ENCODE measurements around the gene DTNB. TPM values are rescaled to one million over a fixed set of nuclear protein-coding genes. Genes with fewer than 3 reads are reported as not detected.
"Not testable (repeated sequence)": the region's sequence is repeated elsewhere in the genome, so short reads cannot be mapped to it uniquely, and the experiment has no call there.

DTNB gene
- polyA plus RNA-seq, 3 donors, result 17.0 to 20.4 (median 19.6) TPM

DNA sequence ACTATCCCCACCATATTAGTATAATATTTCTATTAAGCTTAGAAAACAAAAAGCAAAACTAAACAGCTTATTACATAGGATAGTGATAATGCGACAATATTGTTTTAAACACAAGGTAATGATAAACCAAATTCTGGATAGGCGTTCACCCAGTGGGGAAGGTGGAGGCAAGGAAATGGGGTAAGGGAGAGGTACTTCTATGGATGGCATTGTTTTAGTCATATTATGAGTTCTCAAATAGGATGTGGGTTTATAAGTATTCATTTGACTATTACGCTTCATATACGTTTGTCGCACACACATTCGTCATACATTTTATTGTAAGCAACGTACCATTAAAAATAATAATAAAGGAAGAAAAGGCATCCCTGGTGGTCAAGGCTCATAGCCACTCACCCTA lies 242.8 kb downstream of the DTNB start:
- DNase-seq (ENCODE audit: low read depth in 3 of 3, low spot score in 2 of 3), result no peak

DNA sequence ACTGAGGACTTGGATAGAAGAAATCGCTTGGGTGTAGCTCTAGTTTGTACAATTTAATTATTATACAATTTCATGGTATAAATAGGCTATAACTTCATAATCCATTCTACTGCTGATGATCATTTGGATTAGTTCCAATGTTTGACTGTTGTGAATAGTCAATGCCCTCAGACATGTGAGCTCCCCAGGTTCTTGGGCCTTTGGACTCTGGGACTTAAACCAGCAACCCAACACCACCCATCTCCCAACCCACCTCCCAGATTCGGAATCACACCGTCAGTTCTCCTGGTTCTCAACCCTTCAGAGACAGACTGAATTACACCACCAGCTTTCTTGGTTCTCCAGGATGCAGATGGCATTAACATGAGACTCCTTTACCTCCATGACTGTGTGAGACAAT lies 247.1 kb downstream of the DTNB start:
- no peak for DNase-seq (ENCODE audit: low read depth in 3 of 3, low spot score in 2 of 3)

DNA sequence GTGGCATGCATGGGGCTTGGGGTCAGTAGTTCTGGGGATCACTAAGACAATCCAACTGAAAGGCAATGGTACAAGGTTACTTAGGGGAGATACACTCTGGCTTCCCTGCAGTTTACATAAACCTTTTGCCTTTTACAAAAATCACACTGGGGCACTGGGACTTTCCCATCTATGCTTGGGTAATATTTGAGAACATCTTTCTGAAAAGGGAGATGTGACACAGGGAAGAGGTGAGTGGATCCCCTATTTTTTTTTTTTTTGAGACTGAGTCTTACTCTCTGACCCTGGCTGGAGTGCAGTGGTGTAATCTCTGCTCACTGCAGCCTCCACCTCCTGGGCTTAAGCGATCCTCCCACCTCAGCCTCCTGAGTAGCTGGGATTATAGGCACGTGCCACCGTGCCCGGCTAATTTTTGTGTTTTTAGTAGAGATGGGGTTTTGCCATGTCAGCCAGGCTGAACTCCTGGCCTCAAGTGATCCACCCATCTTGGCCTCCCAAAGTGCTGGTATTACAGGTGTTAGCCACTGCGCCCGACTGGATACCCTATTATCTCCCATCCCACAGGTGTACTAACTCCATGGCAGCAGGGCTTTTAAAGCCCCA lies 248.8 kb downstream of the DTNB start:
- no peak for DNase-seq (ENCODE audit: low read depth in 3 of 3, low spot score in 2 of 3)

DNA sequence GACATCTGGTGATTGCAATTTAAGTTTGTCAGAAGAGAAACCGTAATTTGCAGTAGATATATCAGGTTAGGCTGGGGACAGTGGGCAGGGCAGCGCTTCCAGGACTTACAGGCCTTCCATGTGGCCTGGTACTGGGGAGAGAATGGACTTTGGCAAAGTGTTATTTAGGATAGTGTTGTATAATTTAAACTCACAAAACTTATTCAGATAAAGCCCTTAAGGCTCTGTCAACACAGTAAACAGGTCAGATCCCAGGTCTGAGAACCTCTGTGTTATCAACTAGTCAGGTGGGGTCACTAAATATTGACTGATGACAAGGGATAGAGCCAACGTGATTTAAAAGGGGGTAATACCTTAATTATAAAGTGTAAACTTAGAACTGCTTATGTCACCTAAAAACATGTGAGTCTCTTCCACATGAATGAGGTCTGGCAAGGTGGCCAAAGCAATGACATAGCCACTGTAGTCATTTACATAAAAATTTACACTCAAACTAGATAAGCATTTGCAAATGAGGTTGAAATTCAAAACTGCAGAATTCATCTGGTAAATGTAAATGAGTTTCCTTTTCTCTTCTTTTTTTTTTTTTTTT lies 251.5 kb downstream of the DTNB start:
- DNase-seq (ENCODE audit: low read depth in 3 of 3, low spot score in 2 of 3), result no peak

DNA sequence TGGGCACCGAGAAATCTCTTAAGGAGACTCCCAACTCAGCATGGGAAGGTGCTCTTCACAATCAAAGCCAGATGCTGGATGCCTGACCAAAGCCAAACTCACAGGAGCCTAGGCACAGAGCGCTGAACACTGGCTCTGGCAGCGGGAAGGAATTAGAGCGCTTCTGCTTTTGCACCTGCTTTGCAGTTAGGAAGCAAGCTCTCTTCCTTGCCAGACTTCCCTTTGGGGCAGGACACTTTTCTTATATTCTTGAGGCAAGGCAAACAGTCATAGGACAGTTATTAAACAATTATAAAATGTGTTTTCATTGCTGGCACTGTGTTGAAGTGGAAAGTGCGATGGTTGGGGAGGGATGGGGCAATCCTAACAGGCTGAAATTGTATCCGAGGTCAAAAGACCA lies 252.1 kb downstream of the DTNB start:
- no peak for DNase-seq (ENCODE audit: low read depth in 3 of 3, low spot score in 2 of 3)

DNA sequence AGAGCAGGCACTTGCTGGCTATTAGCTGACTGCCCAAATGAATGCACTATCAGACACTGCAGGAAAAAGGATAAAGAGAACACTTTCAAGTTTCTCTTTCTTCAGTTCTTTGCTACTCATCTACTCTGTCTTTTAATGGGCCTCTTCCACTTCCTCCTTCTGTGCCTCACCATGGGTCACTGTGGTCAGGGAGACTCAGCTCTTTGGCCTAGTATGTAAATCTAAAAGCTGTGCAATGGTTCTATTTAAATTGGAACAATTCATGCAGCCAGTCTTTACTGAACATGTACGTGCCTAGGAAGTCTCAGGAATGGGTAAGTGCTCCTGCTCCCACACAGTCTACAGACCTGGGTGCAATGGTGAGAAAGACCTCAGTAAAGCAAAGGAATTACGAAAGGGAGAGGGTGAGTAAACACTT lies 252.5 kb downstream of the DTNB start:
- DNase-seq (ENCODE audit: low read depth in 3 of 3, low spot score in 2 of 3), result no peak

DNA sequence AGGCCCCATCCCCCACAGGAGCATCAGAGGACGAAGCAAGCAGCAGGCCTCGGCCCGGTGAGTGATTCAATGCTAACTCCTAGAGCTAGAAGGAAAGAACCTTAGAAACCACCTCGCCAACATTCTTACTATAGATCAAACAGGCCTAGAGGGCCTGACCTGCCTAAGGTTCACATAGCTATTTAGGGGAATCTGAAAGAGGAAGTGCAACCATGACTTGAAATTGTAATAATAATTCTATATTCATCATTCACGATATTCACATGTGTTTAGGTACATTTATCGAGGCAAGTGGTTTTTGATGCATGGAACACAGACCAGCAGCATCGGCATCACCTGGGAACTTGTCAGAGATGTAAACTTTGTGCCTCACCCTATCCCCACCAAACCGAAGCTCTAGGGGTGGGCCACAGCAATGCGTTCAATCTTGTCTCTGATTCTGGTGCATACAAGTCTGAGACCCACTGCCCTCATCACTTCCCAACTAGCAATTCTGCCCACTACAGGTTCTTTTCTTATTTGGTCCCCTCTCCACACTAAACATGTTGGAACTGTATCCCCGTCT lies 253.6 kb downstream of the DTNB start:
- no peak for DNase-seq (ENCODE audit: low read depth in 3 of 3, low spot score in 2 of 3)

DNA sequence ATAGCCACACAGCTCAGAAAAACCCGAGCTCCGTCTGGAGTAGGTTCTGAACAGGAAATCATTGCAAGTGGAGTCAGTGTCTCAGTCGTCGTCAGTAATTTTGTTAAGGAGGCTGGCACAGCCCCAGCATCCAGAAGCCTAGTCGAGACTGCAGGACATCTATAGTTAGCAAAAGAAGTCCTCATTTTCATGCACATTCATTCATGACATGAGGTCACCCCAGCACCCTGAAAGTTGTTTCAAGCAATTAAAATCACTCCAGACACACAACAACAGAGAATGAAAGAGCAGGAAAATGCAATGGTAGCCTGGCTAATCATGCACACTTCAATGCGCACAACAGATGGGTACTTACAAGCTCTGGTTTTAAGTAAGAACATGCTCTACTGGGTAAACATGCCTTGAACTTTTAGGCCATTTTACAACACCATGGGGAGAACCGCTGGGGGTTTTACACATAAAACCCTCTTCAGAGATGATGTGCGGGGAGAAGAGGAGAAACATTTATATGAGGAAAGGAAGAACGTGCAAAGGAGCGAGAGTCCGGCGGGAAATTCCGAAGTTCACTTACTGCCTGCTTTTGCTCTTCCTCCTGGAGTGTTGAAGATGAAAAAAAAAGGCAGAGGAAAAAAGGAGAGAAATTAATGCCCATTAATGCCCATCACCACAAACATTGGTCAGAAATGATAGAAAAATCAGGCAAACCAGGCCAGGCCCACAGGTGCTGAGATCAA lies 254.3 kb downstream of the DTNB start:
- no peak for DNase-seq (ENCODE audit: low read depth in 3 of 3, low spot score in 2 of 3)

DNA sequence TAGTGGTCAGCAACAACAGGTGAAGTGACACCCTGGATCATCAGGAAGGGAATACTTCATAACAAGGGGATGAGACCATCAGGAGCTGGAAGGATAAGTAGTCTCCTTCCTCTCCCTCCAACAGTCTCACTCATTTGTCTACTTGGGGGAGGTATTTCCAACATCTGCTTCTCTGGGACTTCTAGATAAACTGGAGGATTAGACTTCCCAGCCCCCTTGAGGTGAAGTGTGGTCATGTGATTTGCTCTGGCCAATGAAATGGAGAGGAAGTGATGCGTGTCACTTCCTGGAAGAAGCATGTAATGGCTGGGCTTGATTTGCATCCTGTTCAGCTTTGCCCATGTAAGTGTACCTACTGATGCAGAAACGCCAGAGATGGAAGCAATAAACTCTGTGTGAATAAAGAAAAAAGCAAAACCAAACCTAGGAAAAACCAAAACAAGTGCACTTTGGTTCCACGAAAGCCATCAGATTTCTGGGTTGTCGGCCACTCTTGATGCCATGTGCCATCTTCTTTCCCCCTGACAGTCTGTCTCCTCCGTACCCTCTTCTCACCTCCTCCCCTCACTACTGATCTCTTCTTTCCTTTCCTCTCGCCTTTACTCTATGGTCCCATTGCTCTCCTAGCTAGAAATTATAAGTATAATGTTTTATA lies 255.5 kb downstream of the DTNB start:
- no peak for DNase-seq (ENCODE audit: low read depth in 3 of 3, low spot score in 2 of 3)

DNA sequence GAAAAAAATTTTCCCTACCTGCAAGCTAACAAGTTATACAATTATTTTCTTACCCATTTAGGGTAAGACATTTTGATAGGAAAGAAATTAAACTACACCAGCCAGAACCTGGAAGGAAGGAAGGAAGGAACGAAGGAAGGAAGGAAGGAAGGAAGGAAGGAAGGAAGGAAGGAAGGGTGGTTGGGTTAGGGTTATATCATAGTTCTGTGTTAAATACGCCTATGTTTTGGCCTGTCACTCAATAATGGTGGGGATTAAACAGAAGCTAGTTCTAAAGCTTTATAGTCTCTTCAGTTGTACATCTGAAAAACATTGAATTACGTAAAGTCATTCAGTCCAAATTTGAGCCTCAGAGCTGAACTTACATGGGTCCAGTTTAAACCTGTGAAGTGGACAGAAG lies 256.7 kb downstream of the DTNB start:
- DNase-seq (ENCODE audit: low read depth in 3 of 3, low spot score in 2 of 3), result no peak

DNA sequence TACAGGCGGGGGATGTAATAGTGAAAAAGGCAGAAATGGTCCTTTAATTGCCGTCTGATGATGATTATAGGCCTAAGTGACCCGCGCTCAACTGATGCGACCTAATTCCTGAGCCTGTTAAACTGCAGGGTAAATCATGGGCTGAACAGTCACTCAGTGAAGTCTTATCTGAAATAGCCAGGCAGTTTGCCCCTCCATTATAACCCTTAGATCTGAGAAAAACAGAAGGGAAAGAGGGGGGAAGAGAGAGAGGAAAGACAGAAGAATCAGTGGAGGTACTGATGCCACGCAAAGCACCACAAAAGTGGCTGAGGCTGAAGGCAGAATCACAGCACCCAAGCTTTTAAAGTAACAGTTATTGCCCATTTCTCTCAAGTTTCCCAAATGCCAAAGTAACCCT lies 258.6 kb downstream of the DTNB start:
- no peak for DNase-seq (ENCODE audit: low read depth in 3 of 3, low spot score in 2 of 3)

DNA sequence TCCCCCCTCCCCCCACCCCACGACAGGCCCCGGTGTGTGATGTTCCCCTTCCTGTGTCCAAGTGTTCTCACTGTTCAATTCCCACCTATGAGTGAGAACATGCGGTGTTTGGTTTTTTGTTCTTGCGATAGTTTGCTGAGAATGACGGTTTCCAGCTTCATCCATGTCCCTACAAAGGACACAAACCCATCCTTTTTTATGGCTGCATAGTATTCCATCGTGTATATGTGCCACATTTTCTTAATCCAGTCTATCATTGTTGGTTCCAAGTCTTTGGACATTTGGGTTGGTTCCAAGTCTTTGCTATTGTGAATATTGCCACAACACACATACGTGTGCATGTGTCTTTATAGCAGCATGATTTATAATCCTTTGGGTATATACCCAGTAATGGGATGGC lies 260.0 kb downstream of the DTNB start:
- DNase-seq (ENCODE audit: low read depth in 3 of 3, low spot score in 2 of 3), result not testable (repeated sequence)

DNA sequence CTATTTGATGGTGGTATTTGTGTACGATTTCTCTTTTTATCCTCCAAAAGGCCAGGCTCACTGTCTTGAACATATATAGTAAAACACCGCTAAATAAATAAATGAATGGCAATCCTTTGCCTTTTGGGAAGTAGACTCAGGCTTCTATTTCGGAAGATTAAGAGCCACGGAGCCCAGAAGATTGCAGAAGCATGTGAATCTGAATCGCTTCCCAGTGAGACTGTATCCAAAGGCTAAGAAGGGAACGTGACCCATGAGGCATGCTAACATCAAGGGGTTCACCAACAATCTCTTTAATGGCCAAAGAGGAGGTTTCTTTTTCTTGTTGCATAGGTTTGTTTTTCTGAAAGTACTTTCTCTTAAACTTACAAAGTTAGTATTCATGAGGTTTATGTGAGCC lies 261.6 kb downstream of the DTNB start:
- no peak for DNase-seq (ENCODE audit: low read depth in 3 of 3, low spot score in 2 of 3)

DNA sequence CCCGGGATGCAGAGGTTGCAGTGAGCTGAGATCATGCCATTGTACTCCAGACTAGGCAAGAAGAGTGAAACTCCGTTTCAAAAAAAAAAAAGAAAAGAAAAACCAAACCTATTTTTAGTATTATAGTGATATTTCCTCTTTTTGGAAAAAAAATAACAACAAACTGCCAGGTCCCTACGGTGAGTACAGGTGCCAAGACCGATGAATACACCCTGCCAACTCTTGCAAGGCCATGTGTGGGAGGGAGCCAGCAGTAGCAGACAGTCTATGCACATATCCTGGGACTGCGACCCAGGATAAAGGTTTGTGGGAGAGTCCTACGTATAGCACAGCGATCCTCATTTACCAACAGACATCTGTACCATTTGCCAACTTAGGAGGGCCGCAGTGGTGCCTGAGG lies 262.1 kb downstream of the DTNB start:
- DNase-seq (ENCODE audit: low read depth in 3 of 3, low spot score in 2 of 3), result no peak

DNA sequence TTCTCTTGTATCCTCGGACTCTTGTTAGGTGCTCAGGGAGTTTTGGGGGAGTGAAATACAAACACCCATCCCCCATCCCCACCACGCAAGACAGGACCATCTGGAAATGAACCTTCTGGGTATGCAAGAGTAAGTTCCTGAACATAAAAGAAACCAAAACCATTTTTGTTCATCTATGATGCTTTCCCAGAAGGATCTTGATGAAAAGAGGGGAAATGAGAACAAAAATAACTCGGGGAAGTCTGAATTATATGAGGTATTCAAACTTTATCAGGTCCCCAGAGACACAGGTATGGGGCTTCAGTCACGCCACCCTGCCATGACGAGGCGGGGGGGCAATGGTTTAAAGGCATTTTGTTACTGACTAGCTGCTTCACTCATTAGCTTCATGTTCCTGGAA lies 263.0 kb downstream of the DTNB start:
- DNase-seq (ENCODE audit: low read depth in 3 of 3, low spot score in 2 of 3), result no peak

DNA sequence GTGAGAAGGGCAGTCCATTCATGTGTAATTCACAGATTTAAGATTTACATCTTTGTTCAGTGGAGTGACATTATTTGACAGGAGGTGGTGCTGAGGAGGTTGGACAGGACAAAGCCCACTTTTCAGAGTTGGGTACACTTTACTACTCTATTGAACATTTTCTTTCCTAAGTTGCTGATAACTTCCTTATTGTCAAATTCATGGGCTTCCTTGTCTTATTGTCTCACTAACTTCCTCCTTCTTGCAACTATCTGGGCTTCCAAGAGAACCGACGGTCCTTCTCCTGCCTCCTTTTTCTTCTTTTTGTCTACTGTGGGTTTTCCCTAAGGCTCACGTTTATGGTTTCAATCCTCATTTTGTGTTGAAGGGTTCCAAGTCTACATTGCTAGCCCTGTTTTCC lies 263.9 kb downstream of the DTNB start:
- DNase-seq (ENCODE audit: low read depth in 3 of 3, low spot score in 2 of 3), result no peak

DNA sequence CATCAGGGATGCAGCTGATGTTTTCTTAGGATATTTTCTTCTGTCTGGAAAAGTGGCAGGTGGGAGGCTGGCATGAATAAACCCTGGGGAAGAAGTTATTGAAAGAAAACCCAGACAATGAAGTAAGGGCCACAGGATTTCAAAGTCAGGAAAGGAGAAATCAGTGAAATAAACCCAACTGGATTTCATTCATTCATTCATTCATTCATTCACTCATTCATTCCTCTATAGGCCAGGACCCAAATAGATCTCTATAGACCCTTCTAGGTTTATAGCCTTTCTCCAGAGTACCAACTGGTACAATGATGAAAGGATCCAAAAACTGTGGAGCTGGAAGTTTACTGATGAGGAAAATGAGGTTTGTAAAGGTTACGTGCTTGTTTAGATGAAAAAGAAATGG lies 264.3 kb downstream of the DTNB start:
- no peak for DNase-seq (ENCODE audit: low read depth in 3 of 3, low spot score in 2 of 3)

DNA sequence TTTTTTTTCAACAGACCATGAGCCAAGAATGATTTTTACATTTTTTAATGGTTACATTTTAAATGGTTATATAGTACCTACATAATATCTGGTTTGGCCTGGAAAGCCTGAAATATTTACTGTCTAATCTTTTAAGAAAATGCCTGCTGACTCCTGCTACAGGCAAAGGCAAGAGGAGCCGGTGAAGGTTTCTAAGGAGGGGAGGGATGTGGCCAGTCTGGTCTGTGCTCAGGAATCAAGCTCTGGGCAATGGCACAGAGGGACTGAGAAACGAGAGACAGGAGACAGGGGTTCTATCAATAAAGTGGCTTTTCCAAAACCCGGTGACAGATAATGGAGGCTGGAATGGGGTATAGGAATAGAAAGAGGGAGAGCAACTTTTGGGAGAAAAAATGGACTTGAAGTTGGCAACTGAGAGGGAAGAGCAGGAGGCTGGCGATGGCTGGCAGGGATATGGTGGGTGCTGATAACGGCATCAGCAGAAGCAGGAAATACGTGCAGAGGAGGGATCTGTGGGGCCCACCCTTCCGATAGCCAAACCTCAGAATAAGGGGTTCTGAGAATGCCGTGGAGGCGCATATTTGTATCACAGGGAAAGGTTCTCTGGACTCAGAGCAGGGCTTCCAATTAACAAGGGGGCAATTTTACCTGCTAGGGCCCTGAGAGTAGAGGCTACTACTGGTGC lies 267.6 kb downstream of the DTNB start:
- DNase-seq (ENCODE audit: low read depth in 3 of 3, low spot score in 2 of 3), result no peak

DNA sequence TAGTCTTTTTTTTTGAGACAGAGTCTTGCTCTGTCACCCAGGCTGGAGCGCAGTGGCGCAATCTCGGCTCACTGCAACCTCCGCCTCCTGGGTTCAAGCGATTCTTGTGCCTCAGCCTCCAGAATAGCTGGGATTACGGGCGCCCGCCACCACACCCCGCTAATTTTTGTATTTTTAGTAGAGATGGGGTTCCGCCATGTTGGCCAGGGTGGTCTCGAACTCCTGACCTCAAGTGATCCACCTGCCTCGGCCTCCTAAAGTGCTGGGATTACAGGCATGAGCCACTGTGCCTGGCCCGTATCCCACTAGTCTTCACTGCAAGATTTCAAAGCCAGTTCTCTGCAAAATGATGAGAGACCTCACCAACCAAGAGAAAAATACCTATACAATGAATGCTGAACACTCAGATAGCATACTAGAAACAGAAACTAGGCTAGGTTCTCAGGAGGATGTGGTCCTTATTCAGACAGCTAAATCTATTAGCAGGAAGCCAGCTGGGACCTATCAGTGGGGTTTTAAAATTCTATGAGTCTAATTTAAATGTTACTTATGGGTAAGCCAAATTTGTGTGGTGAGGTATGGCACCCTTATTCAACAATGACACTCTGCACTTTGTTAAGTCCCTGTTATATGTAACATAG lies 270.1 kb downstream of the DTNB start:
- DNase-seq (ENCODE audit: low read depth in 3 of 3, low spot score in 2 of 3), result not testable (repeated sequence)

DNA sequence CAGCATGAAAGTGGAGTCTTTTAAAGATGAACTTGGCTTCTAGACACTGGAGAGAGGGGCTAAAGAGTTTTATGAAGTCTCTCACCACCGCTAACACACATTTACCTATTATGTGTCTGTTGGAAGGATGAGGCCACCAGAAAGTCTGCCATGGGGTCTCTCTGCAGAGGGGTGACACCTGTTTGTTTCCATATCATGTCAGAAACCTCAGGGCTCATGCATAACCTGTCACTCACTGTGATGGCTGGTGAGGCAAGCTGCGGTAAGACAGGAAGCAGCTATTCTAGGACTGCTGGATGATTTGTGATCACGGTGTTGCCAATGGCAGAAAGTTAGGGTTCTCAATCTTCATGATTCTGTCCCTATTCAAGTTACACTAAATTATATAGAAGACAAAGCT lies 270.9 kb downstream of the DTNB start:
- DNase-seq (ENCODE audit: low read depth in 3 of 3, low spot score in 2 of 3), result no peak

All from right renal cortex interstitium (tissue), 3 donors.